ENCODE results near the gene PLIN1.

The PLIN1 gene

DNA sequence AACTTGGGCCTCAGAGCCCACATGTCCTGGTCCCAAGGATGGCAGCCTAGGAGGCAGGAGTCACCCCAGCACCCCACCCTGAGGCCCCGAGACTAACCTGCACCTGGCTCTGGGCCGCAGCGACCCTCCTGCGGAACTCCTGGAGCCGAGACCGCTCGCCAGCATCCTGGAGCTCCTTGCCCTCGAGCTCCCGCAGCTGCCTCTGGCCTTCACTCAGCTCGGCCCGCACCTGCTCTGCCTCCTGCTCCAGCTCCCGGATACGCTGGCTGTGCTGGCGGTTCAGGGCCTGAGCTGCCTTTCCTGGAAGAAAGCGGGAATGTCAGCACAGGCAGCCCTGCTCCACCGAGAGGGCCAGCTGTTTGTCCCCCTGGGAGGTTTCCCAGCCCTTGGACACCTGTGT, 37.1 kb downstream of the PLIN1 start:
- TF ChIP-seq ZNF138 (tag by site-specific recombination; IDR thresholded peaks at IDR 0.05; ENCODE audit: borderline replicate concordance), result no peak
- TF ChIP-seq ZNF529 (tag by site-specific recombination; IDR thresholded peaks at IDR 0.05; ENCODE audit: insufficient replicate concordance), result no peak
- peak; percentile 21; the same call in 1 of the 2 replicates for TF ChIP-seq ZNF600 (tag by site-specific recombination; IDR thresholded peaks at IDR 0.05)
- ChIA-PET POLR2A (no interaction called here), CTCF (interaction anchor here (0.6 to 0.7 kb wide), 4 partner anchors 11 to 357 kb away, joined by 3 to 8 read pairs (median 3); no protein-coding TSS in a partner anchor)
- Histone ChIP-seq H3K27ac (ENCODE audit: extremely low read depth, low read depth, low read length) (no peak overlapping the region), H3K36me3 (ENCODE audit: control insufficient read depth in 2 of 2, insufficient read depth in 1 of 2, low read length in 2 of 2) (peaks cover 41 to 65% of the 10 kb centered on the region in 2 experiments), H3K4me1 (ENCODE audit: control insufficient read depth, insufficient read depth, low read length) (no peaks in the 10 kb centered on the region), H3K9me3 (ENCODE audit: control insufficient read depth, insufficient read depth, low read depth, low read length) (peaks cover 2% of the 10 kb centered on the region; the same call in 1 of the 2 replicates), H3K4me3 (ENCODE audit: low read depth, low read length) (no peak overlapping the region)

DNA sequence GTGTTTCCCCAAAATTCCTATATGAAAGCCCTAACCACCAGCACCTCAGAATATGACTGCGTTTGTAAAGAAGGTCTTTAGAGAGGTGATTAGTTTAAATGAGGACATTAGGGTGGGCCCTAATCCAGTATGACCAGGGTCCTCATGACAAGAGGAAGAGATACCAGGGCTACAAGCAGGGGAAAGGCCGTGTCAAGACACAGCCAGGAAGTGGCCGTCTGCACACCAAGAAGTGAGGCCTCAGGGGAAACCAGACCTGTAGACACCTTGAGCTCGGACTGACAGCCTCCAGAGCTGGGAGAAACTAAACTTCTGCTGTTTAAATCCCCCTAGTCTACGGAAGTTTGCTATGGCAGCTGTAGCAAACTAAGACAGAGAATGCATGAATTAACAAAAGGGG, 38.1 kb downstream of the PLIN1 start:
- ChIA-PET POLR2A (no interaction called here), CTCF (interaction anchor here (0.6 kb wide), 1 partner anchor 434 kb away, joined by 4 read pairs; no protein-coding TSS in a partner anchor)
- H3K27ac ChIP-seq (ENCODE audit: extremely low read depth, low read depth, low read length), result no peak overlapping the region
- peaks cover 2% of the 10 kb centered on the region; the same call in 1 of the 2 replicates for H3K9me3 ChIP-seq (ENCODE audit: control insufficient read depth, insufficient read depth, low read depth, low read length)
- TF ChIP-seq KLF16 (tag by site-specific recombination; IDR thresholded peaks at IDR 0.05) (no peak), PRDM1 (tag by site-specific recombination; IDR thresholded peaks at IDR 0.05) (no peak), ZNF560 (tag by site-specific recombination; IDR thresholded peaks at IDR 0.05; ENCODE audit: borderline replicate concordance) (no peak), ZNF202 (tag by site-specific recombination; IDR thresholded peaks at IDR 0.05; ENCODE audit: borderline replicate concordance) (no peak), KLF1 (tag by site-specific recombination; IDR thresholded peaks at IDR 0.05) (no peak), ZNF311 (tag by site-specific recombination; IDR thresholded peaks at IDR 0.05; ENCODE audit: borderline replicate concordance) (no peak), YY2 (tag by site-specific recombination; IDR thresholded peaks at IDR 0.05) (no peak), ZNF138 (tag by site-specific recombination; IDR thresholded peaks at IDR 0.05; ENCODE audit: borderline replicate concordance) (no peak), ZNF24 (tag by site-specific recombination; IDR thresholded peaks at IDR 0.05) (no peak), ZNF140 (tag by site-specific recombination; IDR thresholded peaks at IDR 0.05) (no peak)
- TF ChIP-seq, protein P1, sequence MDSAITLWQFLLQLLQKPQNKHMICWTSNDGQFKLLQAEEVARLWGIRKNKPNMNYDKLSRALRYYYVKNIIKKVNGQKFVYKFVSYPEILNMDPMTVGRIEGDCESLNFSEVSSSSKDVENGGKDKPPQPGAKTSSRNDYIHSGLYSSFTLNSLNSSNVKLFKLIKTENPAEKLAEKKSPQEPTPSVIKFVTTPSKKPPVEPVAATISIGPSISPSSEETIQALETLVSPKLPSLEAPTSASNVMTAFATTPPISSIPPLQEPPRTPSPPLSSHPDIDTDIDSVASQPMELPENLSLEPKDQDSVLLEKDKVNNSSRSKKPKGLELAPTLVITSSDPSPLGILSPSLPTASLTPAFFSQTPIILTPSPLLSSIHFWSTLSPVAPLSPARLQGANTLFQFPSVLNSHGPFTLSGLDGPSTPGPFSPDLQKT (IDR thresholded peaks at IDR 0.05; ENCODE audit: borderline replicate concordance, low read depth, low read length), result no peak
- H3K36me3 ChIP-seq (ENCODE audit: control insufficient read depth in 2 of 2, insufficient read depth in 1 of 2, low read length in 2 of 2), result peaks cover 40 to 55% of the 10 kb centered on the region in 2 experiments
- H3K4me1 ChIP-seq (ENCODE audit: control insufficient read depth, insufficient read depth, low read length), result no peaks in the 10 kb centered on the region
- no peak overlapping the region for H3K4me3 ChIP-seq (ENCODE audit: low read depth, low read length)

- Histone ChIP-seq H3K36me3 (ENCODE audit: control insufficient read depth in 2 of 2, insufficient read depth in 1 of 2, low read length in 2 of 2) (peaks cover 36 to 47% of the 10 kb centered on the region in 2 experiments), H3K4me1 (ENCODE audit: control insufficient read depth, insufficient read depth, low read length) (no peaks in the 10 kb centered on the region), H3K4me3 (ENCODE audit: low read depth, low read length) (no peak overlapping the region), H3K9me3 (ENCODE audit: control insufficient read depth, insufficient read depth, low read depth, low read length) (peaks cover 2% of the 10 kb centered on the region; the same call in 1 of the 2 replicates), H3K27ac (ENCODE audit: extremely low read depth, low read depth, low read length) (no peak overlapping the region)
- ChIA-PET CTCF (no interaction called here), POLR2A (no interaction called here)
- TF ChIP-seq ZNF221 (tag by site-specific recombination; IDR thresholded peaks at IDR 0.05; ENCODE audit: borderline replicate concordance) (no peak), HOXC10 (CRISPR knock-in tag; IDR thresholded peaks at IDR 0.05) (no peak), ZNF10 (tag by site-specific recombination; IDR thresholded peaks at IDR 0.05) (no peak), KLF10 (tag by site-specific recombination; IDR thresholded peaks at IDR 0.05) (no peak), SETDB1 (IDR thresholded peaks at IDR 0.05; ENCODE audit: insufficient read length, low read length) (no peak), ZFP37 (tag by site-specific recombination; IDR thresholded peaks at IDR 0.05) (no peak), ZBTB7A (tag by site-specific recombination; IDR thresholded peaks at IDR 0.05; ENCODE audit: low read depth) (no peak), ZNF48 (tag by site-specific recombination; IDR thresholded peaks at IDR 0.05) (no peak), ZNF777 (tag by site-specific recombination; IDR thresholded peaks at IDR 0.05; ENCODE audit: borderline replicate concordance) (no peak), ZNF16 (tag by site-specific recombination; IDR thresholded peaks at IDR 0.05; ENCODE audit: low read depth) (no peak), ZNF140 (tag by site-specific recombination; IDR thresholded peaks at IDR 0.05) (no peak), ZNF211 (tag by site-specific recombination; IDR thresholded peaks at IDR 0.05; ENCODE audit: low read depth) (no peak), ZNF791 (tag by site-specific recombination; IDR thresholded peaks at IDR 0.05) (no peak), KLF9 (tag by site-specific recombination; IDR thresholded peaks at IDR 0.05; ENCODE audit: low read depth) (no peak), ZNF146 (tag by site-specific recombination; IDR thresholded peaks at IDR 0.05) (no peak), ZNF837 (tag by site-specific recombination; IDR thresholded peaks at IDR 0.05) (no peak), ZNF24 (tag by site-specific recombination; IDR thresholded peaks at IDR 0.05) (no peak)
- TF ChIP-seq, protein P2, sequence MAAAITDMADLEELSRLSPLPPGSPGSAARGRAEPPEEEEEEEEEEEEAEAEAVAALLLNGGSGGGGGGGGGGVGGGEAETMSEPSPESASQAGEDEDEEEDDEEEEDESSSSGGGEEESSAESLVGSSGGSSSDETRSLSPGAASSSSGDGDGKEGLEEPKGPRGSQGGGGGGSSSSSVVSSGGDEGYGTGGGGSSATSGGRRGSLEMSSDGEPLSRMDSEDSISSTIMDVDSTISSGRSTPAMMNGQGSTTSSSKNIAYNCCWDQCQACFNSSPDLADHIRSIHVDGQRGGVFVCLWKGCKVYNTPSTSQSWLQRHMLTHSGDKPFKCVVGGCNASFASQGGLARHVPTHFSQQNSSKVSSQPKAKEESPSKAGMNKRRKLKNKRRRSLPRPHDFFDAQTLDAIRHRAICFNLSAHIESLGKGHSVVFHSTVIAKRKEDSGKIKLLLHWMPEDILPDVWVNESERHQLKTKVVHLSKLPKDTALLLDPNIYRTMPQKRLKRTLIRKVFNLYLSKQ (tag by site-specific recombination; IDR thresholded peaks at IDR 0.05; ENCODE audit: borderline replicate concordance), result no peak
- TF ChIP-seq, protein P3, sequence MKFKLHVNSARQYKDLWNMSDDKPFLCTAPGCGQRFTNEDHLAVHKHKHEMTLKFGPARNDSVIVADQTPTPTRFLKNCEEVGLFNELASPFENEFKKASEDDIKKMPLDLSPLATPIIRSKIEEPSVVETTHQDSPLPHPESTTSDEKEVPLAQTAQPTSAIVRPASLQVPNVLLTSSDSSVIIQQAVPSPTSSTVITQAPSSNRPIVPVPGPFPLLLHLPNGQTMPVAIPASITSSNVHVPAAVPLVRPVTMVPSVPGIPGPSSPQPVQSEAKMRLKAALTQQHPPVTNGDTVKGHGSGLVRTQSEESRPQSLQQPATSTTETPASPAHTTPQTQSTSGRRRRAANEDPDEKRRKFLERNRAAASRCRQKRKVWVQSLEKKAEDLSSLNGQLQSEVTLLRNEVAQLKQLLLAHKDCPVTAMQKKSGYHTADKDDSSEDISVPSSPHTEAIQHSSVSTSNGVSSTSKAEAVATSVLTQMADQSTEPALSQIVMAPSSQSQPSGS (tag by site-specific recombination; IDR thresholded peaks at IDR 0.05; ENCODE audit: low read depth), result no peak
Observed at GRCh38 chr15:89640245-89640644, 38.9 kb downstream of the PLIN1 start.
